ENCODE measurements around the gene ASMTL. TPM values are rescaled to one million over a fixed set of nuclear protein-coding genes. Genes with fewer than 3 reads are reported as not detected.

Gene ASMTL
- total RNA-seq, 1 donor, result 16.4 TPM

DNA sequence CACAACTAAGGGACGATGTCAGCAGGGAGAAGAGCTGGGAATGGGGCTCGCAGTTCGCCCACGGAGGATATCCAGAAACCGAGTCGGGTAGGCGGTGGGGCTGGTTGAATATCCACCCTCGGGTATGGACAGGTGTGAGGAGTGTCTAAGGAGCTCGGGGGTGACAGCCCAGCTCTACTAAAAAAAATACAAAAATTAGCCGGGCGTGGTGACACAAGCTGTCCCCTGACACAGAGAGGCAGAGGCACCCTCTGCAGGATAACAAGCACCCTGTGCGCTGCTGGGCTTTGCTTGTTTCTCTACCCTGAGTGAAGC is 12.2 kb upstream of the ASMTL start:
- no peak overlapping the region for H3K4me3 ChIP-seq (ENCODE audit: low read depth, low read length)
- TF ChIP-seq, protein P1, sequence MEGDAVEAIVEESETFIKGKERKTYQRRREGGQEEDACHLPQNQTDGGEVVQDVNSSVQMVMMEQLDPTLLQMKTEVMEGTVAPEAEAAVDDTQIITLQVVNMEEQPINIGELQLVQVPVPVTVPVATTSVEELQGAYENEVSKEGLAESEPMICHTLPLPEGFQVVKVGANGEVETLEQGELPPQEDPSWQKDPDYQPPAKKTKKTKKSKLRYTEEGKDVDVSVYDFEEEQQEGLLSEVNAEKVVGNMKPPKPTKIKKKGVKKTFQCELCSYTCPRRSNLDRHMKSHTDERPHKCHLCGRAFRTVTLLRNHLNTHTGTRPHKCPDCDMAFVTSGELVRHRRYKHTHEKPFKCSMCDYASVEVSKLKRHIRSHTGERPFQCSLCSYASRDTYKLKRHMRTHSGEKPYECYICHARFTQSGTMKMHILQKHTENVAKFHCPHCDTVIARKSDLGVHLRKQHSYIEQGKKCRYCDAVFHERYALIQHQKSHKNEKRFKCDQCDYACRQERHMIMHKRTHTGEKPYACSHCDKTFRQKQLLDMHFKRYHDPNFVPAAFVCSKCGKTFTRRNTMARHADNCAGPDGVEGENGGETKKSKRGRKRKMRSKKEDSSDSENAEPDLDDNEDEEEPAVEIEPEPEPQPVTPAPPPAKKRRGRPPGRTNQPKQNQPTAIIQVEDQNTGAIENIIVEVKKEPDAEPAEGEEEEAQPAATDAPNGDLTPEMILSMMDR (IDR thresholded peaks at IDR 0.05; ENCODE audit: insufficient read depth, low read depth, low read length), result no peak
- DNase-seq (ENCODE audit: low read depth), result no peak

- no peak overlapping the region for H3K4me3 ChIP-seq (ENCODE audit: low read depth, low read length)
- TF ChIP-seq, protein P1 (IDR thresholded peaks at IDR 0.05; ENCODE audit: insufficient read depth, low read depth, low read length), result no peak
- no peak for DNase-seq (ENCODE audit: low read depth)
Observed at GRCh38 chrX:1464041-1464970, 11.6 kb upstream of the ASMTL start.

- TF ChIP-seq, protein P1 (IDR thresholded peaks at IDR 0.05; ENCODE audit: insufficient read depth, low read depth, low read length), result no peak
- no peak for DNase-seq (ENCODE audit: low read depth)
- no peak overlapping the region for H3K4me3 ChIP-seq (ENCODE audit: low read depth, low read length)
Observed at GRCh38 chrX:1463581-1463980, 10.9 kb upstream of the ASMTL start.

DNA sequence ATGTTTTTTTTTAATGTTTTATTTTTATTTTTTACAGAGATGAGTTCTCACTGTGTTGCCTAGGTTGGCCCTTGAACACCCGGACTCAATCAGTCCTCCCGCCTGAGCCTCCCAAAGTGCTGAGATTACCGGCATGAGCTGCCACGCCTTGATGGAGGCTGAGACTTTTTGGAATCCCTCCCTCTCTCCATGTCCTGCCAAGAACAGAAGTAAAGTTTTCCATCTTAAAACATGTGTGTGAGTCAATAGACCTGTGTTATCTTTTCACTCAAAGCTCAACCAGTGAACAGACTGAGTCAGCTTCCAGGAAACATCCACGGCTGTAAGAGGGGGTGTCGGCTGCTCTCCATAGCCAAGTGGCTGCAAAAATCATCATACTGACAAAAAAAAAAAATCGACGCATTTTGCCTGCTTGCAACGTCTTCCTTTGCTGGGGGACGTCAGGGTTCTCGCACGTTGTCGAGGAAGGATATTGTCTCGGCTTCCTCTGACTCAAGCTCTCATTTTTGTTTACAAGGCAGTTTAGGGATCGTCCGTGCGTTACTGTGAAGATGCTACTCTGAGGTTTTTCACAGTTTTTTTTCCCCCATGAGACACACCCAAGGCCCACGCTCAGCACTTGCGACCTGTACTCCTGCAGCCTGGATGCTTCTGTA is 10.0 kb upstream of the ASMTL start:
- peak; percentile 61 for DNase-seq (ENCODE audit: low read depth)
- no peak overlapping the region for H3K4me3 ChIP-seq (ENCODE audit: low read depth, low read length)

DNA sequence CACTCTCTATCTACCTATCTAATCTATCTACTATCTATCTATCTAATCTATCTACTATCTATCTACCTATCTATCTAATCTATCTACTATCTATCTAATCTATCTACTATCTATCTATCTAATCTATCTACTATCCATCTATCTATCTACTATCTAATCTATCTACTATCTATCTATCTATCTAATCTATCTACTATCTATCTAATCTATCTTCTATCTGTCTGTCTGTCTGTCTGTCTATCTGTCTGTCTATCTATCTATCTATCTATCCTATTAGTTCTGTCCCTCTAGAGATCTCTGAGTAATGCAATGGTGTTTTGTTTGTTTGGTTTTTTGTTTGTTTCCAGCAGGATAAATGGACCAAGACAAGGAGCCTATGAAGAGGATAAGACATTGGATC is 9.4 kb upstream of the ASMTL start:
- TF ChIP-seq, protein P1 (IDR thresholded peaks at IDR 0.05; ENCODE audit: insufficient read depth, low read depth, low read length), result no peak
- no peak overlapping the region for H3K4me3 ChIP-seq (ENCODE audit: low read depth, low read length)
- DNase-seq (ENCODE audit: low read depth), result no peak

More for the DNA sequence above, 10.0 kb upstream of the ASMTL start:
- TF ChIP-seq, protein P1 (IDR thresholded peaks at IDR 0.05; ENCODE audit: insufficient read depth, low read depth, low read length), result no peak

- H3K4me3 ChIP-seq (ENCODE audit: low read depth, low read length), result no peak overlapping the region
- no peak for DNase-seq (ENCODE audit: low read depth)
- TF ChIP-seq, protein P1 (IDR thresholded peaks at IDR 0.05; ENCODE audit: insufficient read depth, low read depth, low read length), result no peak
Observed at GRCh38 chrX:1455948-1456280, 3.2 kb upstream of the ASMTL start.
